Parathyroid adenoma (tissue), 2 donors: ENCODE data around the gene ZDHHC14.
A peak's percentile ranks its signal among the peaks of the same experiment; 100 is the strongest.

Experiments
- H2AFZ ChIP-seq: fragments of 300-600 bp; sonication (generic); one replicate; pipeline ENCODE4 v1.7.0; 2017; ENCODE audit warnings: antibody characterized with exemption, mild to moderate bottlenecking
- H3K27ac ChIP-seq: fragments of 300-600 bp; sonication (generic); one replicate; pipeline ENCODE4 v1.7.0; 2017
- H3K27me3 ChIP-seq: fragments of 300-600 bp; sonication (generic); one replicate; pipeline ENCODE4 v1.7.0; 2017; ENCODE audit warnings: low read length; ENCODE audit not compliant: control insufficient read depth, insufficient read depth
- H3K36me3 ChIP-seq: fragments of 300-600 bp; sonication (generic); one replicate; pipeline ENCODE4 v1.7.0; 2017; ENCODE audit warnings: low read length; ENCODE audit not compliant: control insufficient read depth, insufficient read depth
- H3K4me1 ChIP-seq: fragments of 300-600 bp; sonication (generic); one replicate; pipeline ENCODE4 v1.7.0; 2017; ENCODE audit warnings: control low read depth
- H3K4me2 ChIP-seq: fragments of 300-600 bp; sonication (generic); one replicate; pipeline ENCODE4 v1.7.0; 2017; ENCODE audit warnings: low read length
- H3K4me3 ChIP-seq: fragments of 300-600 bp; sonication (generic); one replicate; pipeline ENCODE4 v1.7.0; 2017; ENCODE audit warnings: low read depth, low read length
- H3K79me2 ChIP-seq: fragments of 300-600 bp; sonication (generic); one replicate; pipeline ENCODE4 v1.7.0; 2017; ENCODE audit warnings: control low read depth
- H3K9ac ChIP-seq: fragments of 300-600 bp; sonication (generic); one replicate; pipeline ENCODE4 v1.7.0; 2017; ENCODE audit warnings: mild to moderate bottlenecking
- H3K9me3 ChIP-seq: fragments of 300-600 bp; sonication (generic); one replicate; pipeline ENCODE4 v1.7.0; 2017; ENCODE audit warnings: low read length; ENCODE audit not compliant: control insufficient read depth
- CTCF ChIP-seq: fragments of 300-600 bp; sonication (generic); IDR thresholded peaks from one replicate; pipeline ENCODE4 v1.7.0; 2017; ENCODE audit warnings: antibody characterized with exemption, mild to moderate bottlenecking
- donor health status: primary hyperparathyroidism.

The ZDHHC14 gene

GRCh38 chr6:157666729-157667128 lies 285.7 kb downstream of the ZDHHC14 start:
- Histone ChIP-seq H3K4me1 (no peaks in the 10 kb centered on the region), H3K9ac (no peak overlapping the region), H3K4me3 (no peak overlapping the region), H3K4me2 (no peak overlapping the region), H3K36me3 (no peaks in the 10 kb centered on the region), H3K79me2 (no peaks in the 10 kb centered on the region), H3K27me3 (no peaks in the 10 kb centered on the region), H3K9me3 (no peaks in the 10 kb centered on the region), H3K27ac (no peak overlapping the region), H2AFZ (peak overlapping the region; percentile 44)
- TF ChIP-seq CTCF, result no peak

GRCh38 chr6:157667211-157668008 lies 286.4 kb downstream of the ZDHHC14 start:
- H3K4me2 ChIP-seq, result no peak overlapping the region
- H3K4me3 ChIP-seq, result no peak overlapping the region
- H3K36me3 ChIP-seq, result no peaks in the 10 kb centered on the region
- no peak overlapping the region for H3K27ac ChIP-seq
- no peaks in the 10 kb centered on the region for H3K79me2 ChIP-seq
- no peaks in the 10 kb centered on the region for H3K27me3 ChIP-seq
- no peak overlapping the region for H3K9ac ChIP-seq
- TF ChIP-seq CTCF, result peak; percentile 90
- peak overlapping the region; percentile 44 for H2AFZ ChIP-seq
- no peaks in the 10 kb centered on the region for H3K9me3 ChIP-seq
- H3K4me1 ChIP-seq, result no peaks in the 10 kb centered on the region

- Histone ChIP-seq H3K9me3 (no peaks in the 10 kb centered on the region), H3K27ac (no peak overlapping the region), H3K27me3 (no peaks in the 10 kb centered on the region), H3K79me2 (no peaks in the 10 kb centered on the region), H3K4me1 (no peaks in the 10 kb centered on the region), H2AFZ (no peak overlapping the region), H3K4me2 (no peak overlapping the region), H3K9ac (no peak overlapping the region), H3K4me3 (no peak overlapping the region), H3K36me3 (no peaks in the 10 kb centered on the region)
- no peak for TF ChIP-seq CTCF
Measured at GRCh38 chr6:157668009-157668401, 287.0 kb downstream of the ZDHHC14 start.

- H3K27me3 ChIP-seq, result no peaks in the 10 kb centered on the region
- no peak for TF ChIP-seq CTCF
- H3K4me2 ChIP-seq, result no peak overlapping the region
- H3K4me3 ChIP-seq, result no peak overlapping the region
- no peaks in the 10 kb centered on the region for H3K4me1 ChIP-seq
- H2AFZ ChIP-seq, result no peak overlapping the region
- H3K9me3 ChIP-seq, result no peaks in the 10 kb centered on the region
- no peak overlapping the region for H3K9ac ChIP-seq
- H3K27ac ChIP-seq, result no peak overlapping the region
- H3K36me3 ChIP-seq, result no peaks in the 10 kb centered on the region
- H3K79me2 ChIP-seq, result no peaks in the 10 kb centered on the region
Measured at GRCh38 chr6:157668713-157669112, 287.7 kb downstream of the ZDHHC14 start.

GRCh38 chr6:157669323-157669722 lies 288.3 kb downstream of the ZDHHC14 start:
- no peak for TF ChIP-seq CTCF
- H3K9ac ChIP-seq, result no peak overlapping the region

More at GRCh38 chr6:157669323-157669722, 288.3 kb downstream of the ZDHHC14 start:
- Histone ChIP-seq H3K4me2 (no peak overlapping the region), H3K36me3 (no peaks in the 10 kb centered on the region), H3K4me1 (no peaks in the 10 kb centered on the region), H3K27ac (no peak overlapping the region), H3K79me2 (no peaks in the 10 kb centered on the region), H3K9me3 (no peaks in the 10 kb centered on the region), H3K27me3 (no peaks in the 10 kb centered on the region), H2AFZ (no peak overlapping the region), H3K4me3 (no peak overlapping the region)
